ENCODE data around the gene ZNF827. TPM values are rescaled to one million over a fixed set of nuclear protein-coding genes. Genes with fewer than 3 reads are reported as not detected.

The ZNF827 gene
- total and polyA plus RNA-seq, 9 of the 15 experiments (the other 6 are each of a cell fraction or from before 2014, with no cell fraction given) = 0.07 to 0.40 TPM; not detected in 7

DNA sequence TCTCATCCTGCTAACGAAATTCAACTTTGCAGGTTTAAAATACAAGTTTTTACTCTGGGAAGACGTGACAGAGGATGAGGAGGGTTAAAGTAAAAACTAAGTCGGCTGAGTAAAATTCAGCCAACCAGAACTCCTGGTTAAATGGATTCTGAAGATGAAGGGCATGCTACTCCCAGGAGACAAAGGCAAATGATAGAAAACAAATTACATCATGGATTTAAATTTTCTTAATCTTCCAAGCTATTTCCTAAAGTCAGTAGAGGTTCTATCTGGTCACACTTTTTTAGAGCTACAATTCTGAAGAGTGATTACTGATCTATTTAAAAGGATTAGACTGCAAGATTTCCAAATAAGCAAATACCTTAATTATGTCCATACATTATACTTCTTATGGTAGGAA is 47.9 kb downstream of the ZNF827 start:
- no peaks in the 10 kb centered on the region for H3K36me3 ChIP-seq (ENCODE audit: control insufficient read depth, insufficient read depth, low read length)
- WGBS (ENCODE audit: insufficient coverage, low coverage, missing lambda C conversion rate) = 0% methylated on average over 3 of the region's 3 CpGs
- FAIRE-seq = no peak
- H3K27me3 ChIP-seq (ENCODE audit: control insufficient read depth in 2 of 2, insufficient read depth in 2 of 2, low read length in 2 of 2) = peaks cover 0 to 13% of the 10 kb centered on the region in 2 experiments; a peak in 2 of 5 replicates
- no peak for DNase-seq (ENCODE audit: extremely low read depth in 1 of 4, low spot score in 3 of 4)
- no peaks in the 10 kb centered on the region for H3K9me3 ChIP-seq (replicated peaks; ENCODE audit: control insufficient read depth, insufficient read depth, low read depth, low read length)
- H3K4me1 ChIP-seq (replicated peaks in 1 of 2; ENCODE audit: control insufficient read depth in 2 of 2, insufficient read depth in 2 of 2, low read length in 2 of 2) = no peaks in the 10 kb centered on the region
- ChIA-PET CTCF (ENCODE audit: low intra/inter-chr PET ratio) (no interaction called here), POLR2A (no interaction called here)
- no peaks in the 10 kb centered on the region for H3K9me1 ChIP-seq (ENCODE audit: control insufficient read depth, insufficient read depth, low read length)
- H3K27ac ChIP-seq (ENCODE audit: extremely low read depth, low read depth, low read length) = no peak overlapping the region
- no peak overlapping the region for H3K4me2 ChIP-seq (ENCODE audit: insufficient read depth, low read length)
- H3K4me3 ChIP-seq = no peak overlapping the region
- in situ Hi-C loops (cut with MboI) = no loop called here
- BruUV-seq (replicated peaks) = no TSS peak
- no peak overlapping the region for H3K9ac ChIP-seq (ENCODE audit: insufficient read depth in 1 of 2, low read depth in 2 of 2, low read length in 2 of 2)
- ATAC-seq = no peak
- H2AFZ ChIP-seq (ENCODE audit: low read depth, low read length) = no peak overlapping the region
- H4K20me1 ChIP-seq (replicated peaks; ENCODE audit: control insufficient read depth, insufficient read depth, low read length) = no peaks in the 10 kb centered on the region
- no peaks in the 10 kb centered on the region for H3K79me2 ChIP-seq (ENCODE audit: control insufficient read depth, insufficient read depth, low read length)
- intact Hi-C loops (cut with micrococcal nuclease) = no loop called here
- TF ChIP-seq NR0B1 (IDR thresholded peaks at IDR 0.05; ENCODE audit: partially characterized antibody) (no peak), MTA2 (IDR thresholded peaks at IDR 0.05; ENCODE audit: low read depth) (no peak), ZFX (CRISPR knock-in tag; IDR thresholded peaks at IDR 0.05) (no peak), MCM7 (IDR thresholded peaks at IDR 0.05) (no peak), ZNF695 (CRISPR knock-in tag; IDR thresholded peaks at IDR 0.05) (no peak), NFRKB (IDR thresholded peaks at IDR 0.05; ENCODE audit: low read depth) (no peak), EP300 (IDR thresholded peaks at IDR 0.05; ENCODE audit: low read length) (no peak), RUNX1 (IDR thresholded peaks at IDR 0.05; ENCODE audit: low read depth) (no peak), SMAD2 (IDR thresholded peaks at IDR 0.05; ENCODE audit: low read depth, low read length) (no peak), FOXP1 (CRISPR knock-in tag; IDR thresholded peaks at IDR 0.05) (no peak), ZFP30 (CRISPR knock-in tag; IDR thresholded peaks at IDR 0.05; ENCODE audit: borderline replicate concordance) (no peak)
- TF ChIP-seq, protein P1, sequence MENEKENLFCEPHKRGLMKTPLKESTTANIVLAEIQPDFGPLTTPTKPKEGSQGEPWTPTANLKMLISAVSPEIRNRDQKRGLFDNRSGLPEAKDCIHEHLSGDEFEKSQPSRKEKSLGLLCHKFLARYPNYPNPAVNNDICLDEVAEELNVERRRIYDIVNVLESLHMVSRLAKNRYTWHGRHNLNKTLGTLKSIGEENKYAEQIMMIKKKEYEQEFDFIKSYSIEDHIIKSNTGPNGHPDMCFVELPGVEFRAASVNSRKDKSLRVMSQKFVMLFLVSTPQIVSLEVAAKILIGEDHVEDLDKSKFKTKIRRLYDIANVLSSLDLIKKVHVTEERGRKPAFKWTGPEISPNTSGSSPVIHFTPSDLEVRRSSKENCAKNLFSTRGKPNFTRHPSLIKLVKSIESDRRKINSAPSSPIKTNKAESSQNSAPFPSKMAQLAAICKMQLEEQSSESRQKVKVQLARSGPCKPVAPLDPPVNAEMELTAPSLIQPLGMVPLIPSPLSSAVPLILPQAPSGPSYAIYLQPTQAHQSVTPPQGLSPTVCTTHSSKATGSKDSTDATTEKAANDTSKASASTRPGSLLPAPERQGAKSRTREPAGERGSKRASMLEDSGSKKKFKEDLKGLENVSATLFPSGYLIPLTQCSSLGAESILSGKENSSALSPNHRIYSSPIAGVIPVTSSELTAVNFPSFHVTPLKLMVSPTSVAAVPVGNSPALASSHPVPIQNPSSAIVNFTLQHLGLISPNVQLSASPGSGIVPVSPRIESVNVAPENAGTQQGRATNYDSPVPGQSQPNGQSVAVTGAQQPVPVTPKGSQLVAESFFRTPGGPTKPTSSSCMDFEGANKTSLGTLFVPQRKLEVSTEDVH (IDR thresholded peaks at IDR 0.05; ENCODE audit: low read depth, partially characterized antibody) = no peak
- TF ChIP-seq, protein P2, sequence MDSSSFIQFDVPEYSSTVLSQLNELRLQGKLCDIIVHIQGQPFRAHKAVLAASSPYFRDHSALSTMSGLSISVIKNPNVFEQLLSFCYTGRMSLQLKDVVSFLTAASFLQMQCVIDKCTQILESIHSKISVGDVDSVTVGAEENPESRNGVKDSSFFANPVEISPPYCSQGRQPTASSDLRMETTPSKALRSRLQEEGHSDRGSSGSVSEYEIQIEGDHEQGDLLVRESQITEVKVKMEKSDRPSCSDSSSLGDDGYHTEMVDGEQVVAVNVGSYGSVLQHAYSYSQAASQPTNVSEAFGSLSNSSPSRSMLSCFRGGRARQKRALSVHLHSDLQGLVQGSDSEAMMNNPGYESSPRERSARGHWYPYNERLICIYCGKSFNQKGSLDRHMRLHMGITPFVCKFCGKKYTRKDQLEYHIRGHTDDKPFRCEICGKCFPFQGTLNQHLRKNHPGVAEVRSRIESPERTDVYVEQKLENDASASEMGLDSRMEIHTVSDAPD (CRISPR knock-in tag; IDR thresholded peaks at IDR 0.05) = no peak

Data from K562 (cell line).